ENCODE measurements around the gene GNAQ. TPM values are rescaled to one million over a fixed set of nuclear protein-coding genes. Genes with fewer than 3 reads are reported as not detected.

Gene GNAQ
- total and polyA plus RNA-seq, 2 of the 13 experiments (the other 11 are each of a cell fraction or from before 2014, with no cell fraction given), result 16.5 to 17.7 TPM

DNA sequence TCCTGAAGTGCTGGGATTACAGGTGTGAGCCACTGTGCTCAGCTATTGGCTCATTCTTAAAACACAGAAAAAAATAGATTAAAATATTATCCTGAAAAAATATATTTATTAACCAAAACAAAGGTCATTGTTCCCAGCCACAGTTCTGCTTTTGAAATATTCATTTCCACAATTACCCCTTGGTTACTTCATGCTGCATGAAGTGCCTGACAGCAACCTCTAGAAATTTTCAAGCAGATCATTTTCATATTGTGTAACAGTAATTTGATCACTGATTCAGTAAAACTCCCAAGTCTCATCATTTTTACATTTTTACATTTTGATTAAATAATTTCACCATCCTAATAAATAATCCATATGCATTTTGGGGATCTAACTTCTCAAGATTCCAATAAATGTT, 18.8 kb upstream of the GNAQ start:
- no peak overlapping the region for H3K4me3 ChIP-seq (replicated peaks in 1 of 3; ENCODE audit: insufficient read depth in 1 of 3, low read depth in 2 of 3, low read length in 3 of 3)
- H3K27me3 ChIP-seq (ENCODE audit: control insufficient read depth in 1 of 2, insufficient read depth in 2 of 2, low read length in 2 of 2), result no peaks in the 10 kb centered on the region; a peak in 1 of 5 replicates
- no peak for ATAC-seq
- H3K4me2 ChIP-seq (ENCODE audit: low read depth, low read length), result no peak overlapping the region
- DNase-seq (ENCODE audit: low spot score), result no peak
- no peak overlapping the region for H3K27ac ChIP-seq (ENCODE audit: extremely low read length, insufficient read depth, low read length)
- no peaks in the 10 kb centered on the region for H3K9me3 ChIP-seq (ENCODE audit: low read length)
- no peaks in the 10 kb centered on the region for H4K20me1 ChIP-seq (ENCODE audit: insufficient read depth, low read length)
- no peak overlapping the region for H3K9ac ChIP-seq (ENCODE audit: insufficient read depth, low read depth, low read length)
- H3K4me1 ChIP-seq (ENCODE audit: insufficient read depth, low read length), result no peaks in the 10 kb centered on the region
- no peaks in the 10 kb centered on the region for H3K36me3 ChIP-seq (replicated peaks in 1 of 2; ENCODE audit: control insufficient read depth in 1 of 2, insufficient read depth in 2 of 2, low read length in 2 of 2)
- no peak for FAIRE-seq
- H2AFZ ChIP-seq (ENCODE audit: low read length), result no peak overlapping the region
- POLR2A ChIA-PET, result no interaction called here
- no TSS peak for BruUV-seq (replicated peaks)
- in situ Hi-C loops (cut with HindIII; ENCODE audit: extremely low pct_ligation_motif_present, low pct_unique_long_range_greater_than_20kb) (no loop called here), intact Hi-C loops (cut with micrococcal nuclease; ENCODE audit: unreplicated experiment) (no loop called here)
- H3K79me2 ChIP-seq (ENCODE audit: insufficient read depth, low read length), result no peaks in the 10 kb centered on the region
- CTCF ChIA-PET (ENCODE audit: low intra/inter-chr PET ratio, low total read pairs), result no interaction called here
- TF ChIP-seq ZHX1 (CRISPR knock-in tag; IDR thresholded peaks at IDR 0.05; ENCODE audit: low read depth) (no peak), ZC3H4 (CRISPR knock-in tag; IDR thresholded peaks at IDR 0.05; ENCODE audit: borderline replicate concordance) (no peak), CREM (IDR thresholded peaks at IDR 0.05) (no peak), CREM (CRISPR knock-in tag; IDR thresholded peaks at IDR 0.05) (no peak), NONO (IDR thresholded peaks at IDR 0.05) (no peak), NONO (CRISPR knock-in tag; conservative IDR thresholded peaks at IDR 0.05) (no peak), RBM39 (IDR thresholded peaks at IDR 0.05; ENCODE audit: low read depth, low read length, poor library complexity, severe bottlenecking) (no peak), ZSCAN22 (CRISPR knock-in tag; IDR thresholded peaks at IDR 0.05) (no peak), ZBTB34 (CRISPR knock-in tag; IDR thresholded peaks at IDR 0.05) (no peak), GATA4 (IDR thresholded peaks at IDR 0.05; ENCODE audit: borderline replicate concordance, low read depth) (no peak), ZNF737 (CRISPR knock-in tag; IDR thresholded peaks at IDR 0.05; ENCODE audit: borderline replicate concordance) (no peak), ZNF775 (CRISPR knock-in tag; IDR thresholded peaks at IDR 0.05; ENCODE audit: borderline replicate concordance) (no peak), ZNF205 (CRISPR knock-in tag; IDR thresholded peaks at IDR 0.05) (no peak), AKNA (CRISPR knock-in tag; IDR thresholded peaks at IDR 0.05; ENCODE audit: borderline replicate concordance) (no peak), HDAC2 (CRISPR knock-in tag; IDR thresholded peaks at IDR 0.05) (no peak)
- TF ChIP-seq, protein P1, sequence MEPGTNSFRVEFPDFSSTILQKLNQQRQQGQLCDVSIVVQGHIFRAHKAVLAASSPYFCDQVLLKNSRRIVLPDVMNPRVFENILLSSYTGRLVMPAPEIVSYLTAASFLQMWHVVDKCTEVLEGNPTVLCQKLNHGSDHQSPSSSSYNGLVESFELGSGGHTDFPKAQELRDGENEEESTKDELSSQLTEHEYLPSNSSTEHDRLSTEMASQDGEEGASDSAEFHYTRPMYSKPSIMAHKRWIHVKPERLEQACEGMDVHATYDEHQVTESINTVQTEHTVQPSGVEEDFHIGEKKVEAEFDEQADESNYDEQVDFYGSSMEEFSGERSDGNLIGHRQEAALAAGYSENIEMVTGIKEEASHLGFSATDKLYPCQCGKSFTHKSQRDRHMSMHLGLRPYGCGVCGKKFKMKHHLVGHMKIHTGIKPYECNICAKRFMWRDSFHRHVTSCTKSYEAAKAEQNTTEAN (CRISPR knock-in tag; conservative IDR thresholded peaks at IDR 0.05), result no peak

Data from HepG2 (cell line).